Activated CD4-positive, alpha-beta T cell treated with anti-CD3 and anti-CD28 coated beads, Interleukin-2, amount 50 U/mL, for 16 hours (primary cell): ENCODE measurements around the gene KCNMB4.

Source experiments
- DNase-seq: peaks from one replicate; pipeline ENCODE4 v3.0.0-alpha.2; 2020

The KCNMB4 gene

GRCh38 chr12:70448371-70448770 lies 82.3 kb downstream of the KCNMB4 start:
- DNase-seq = no peak

GRCh38 chr12:70449074-70449752 lies 83.1 kb downstream of the KCNMB4 start:
- DNase-seq = no peak

GRCh38 chr12:70449753-70450341 lies 83.8 kb downstream of the KCNMB4 start:
- DNase-seq = no peak

- DNase-seq = no peak
Observed at GRCh38 chr12:70451528-70451927, 85.4 kb downstream of the KCNMB4 start.

GRCh38 chr12:70456953-70457352 lies 90.9 kb downstream of the KCNMB4 start:
- no peak for DNase-seq

- DNase-seq = no peak
Observed at GRCh38 chr12:70459786-70460185, 93.7 kb downstream of the KCNMB4 start.

GRCh38 chr12:70463997-70464396 lies 97.9 kb downstream of the KCNMB4 start:
- no peak for DNase-seq

GRCh38 chr12:70466753-70467152 lies 100.7 kb downstream of the KCNMB4 start:
- no peak for DNase-seq

- DNase-seq = no peak
Observed at GRCh38 chr12:70467476-70467875, 101.4 kb downstream of the KCNMB4 start.

- DNase-seq = no peak
Observed at GRCh38 chr12:70467918-70468733, 102.0 kb downstream of the KCNMB4 start.

- no peak for DNase-seq
Observed at GRCh38 chr12:70468741-70469140, 102.7 kb downstream of the KCNMB4 start.

- DNase-seq = no peak
Observed at GRCh38 chr12:70469221-70469820, 103.2 kb downstream of the KCNMB4 start.

GRCh38 chr12:70482764-70483163 lies 116.7 kb downstream of the KCNMB4 start:
- DNase-seq = no peak
